Vagina (tissue), 2 donors: ENCODE measurements around the gene SUPT4H1.

Experiments used
- CTCF ChIP-seq, 3 experiments: fragments of 450-650 bp in 2 of 3; fragments of 200-600 bp in 1 of 3; sonication (generic) in 1 of 3; IDR thresholded peaks; one replicate each; pipeline ENCODE4 v1.5.1; 2017 to 2019; ENCODE audit warnings: antibody characterized with exemption in 3 of 3, mild to moderate bottlenecking in 2 of 3, moderate library complexity in 2 of 3
- POLR2A ChIP-seq, 2 donors: fragments of 450-650 bp; IDR thresholded peaks; one replicate each; pipeline ENCODE4 v1.6.1; 2017; ENCODE audit warnings: antibody characterized with exemption in 2 of 2, mild to moderate bottlenecking in 2 of 2, moderate library complexity in 2 of 2

GRCh38 chr17:58318627-58319172 is 33.3 kb downstream of the SUPT4H1 start:
- TF ChIP-seq CTCF (IDR thresholded peaks at IDR 0.05), result no peak
- no peak for TF ChIP-seq POLR2A (IDR thresholded peaks at IDR 0.05)
